BLaER1 treated with 17β-estradiol and CSF1 and Interleukin-3, amounts not matched to agents 10 nM and 100 nM (cell line): Measurements from ENCODE around the gene HNRNPU.

Experiments used
- H3K27ac ChIP-seq, 11 experiments: shearing (Covaris generic); formaldehyde crosslinking; 2 replicates each; pipeline ENCODE4 v1.8.1; 2022
- H3K27me3 ChIP-seq, 11 experiments: shearing (Covaris generic); formaldehyde crosslinking; 2 replicates each; pipeline ENCODE4 v1.8.1; 2022
- H3K36me3 ChIP-seq, 11 experiments: shearing (Covaris generic); formaldehyde crosslinking; 2 replicates each; pipeline ENCODE4 v1.8.1; 2022
- H3K4me1 ChIP-seq, 10 experiments: shearing (Covaris generic); formaldehyde crosslinking; 2 replicates each; pipeline ENCODE4 v1.8.1; 2022
- H3K4me2 ChIP-seq, 11 experiments: shearing (Covaris generic); formaldehyde crosslinking; 2 replicates each; pipeline ENCODE4 v1.8.1; 2022
- H3K4me3 ChIP-seq, 10 experiments: shearing (Covaris generic); formaldehyde crosslinking; 2 replicates each; pipeline ENCODE4 v1.8.1; 2022
- H3K9ac ChIP-seq, 11 experiments: shearing (Covaris generic); formaldehyde crosslinking; 2 replicates each; pipeline ENCODE4 v1.8.1; 2022
- H3K9me3 ChIP-seq, 11 experiments: shearing (Covaris generic); formaldehyde crosslinking; replicated peaks in 1 of 11; 2 replicates each; pipeline ENCODE4 v1.8.1; 2022
- H4K20me1 ChIP-seq, 11 experiments: shearing (Covaris generic); formaldehyde crosslinking; 2 replicates each; pipeline ENCODE4 v1.8.1; 2022
- Cebpa-rat ChIP-seq, 11 experiments: shearing (Covaris generic); IDR thresholded peaks; 2 replicates each; pipeline ENCODE4 v1.8.1; 2022

HNRNPU gene

DNA sequence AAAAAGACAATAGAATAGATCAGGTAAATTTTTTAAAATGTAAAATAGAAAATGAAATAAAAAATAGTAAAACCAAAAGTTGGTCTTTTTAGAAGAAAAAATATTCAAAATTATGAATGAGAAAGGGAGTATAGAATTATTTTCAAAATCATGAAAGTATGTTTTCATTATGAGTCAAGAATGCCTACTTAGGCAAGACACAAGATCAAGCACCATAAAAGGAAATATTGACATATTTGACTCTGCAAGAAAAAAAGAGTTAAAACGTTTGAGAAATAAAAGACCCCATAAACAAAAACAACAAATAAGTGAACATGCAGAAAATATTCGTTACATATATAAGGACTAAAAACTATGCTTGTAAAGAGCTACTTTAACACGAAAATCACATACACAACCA is 33.7 kb downstream of the HNRNPU start:
- H3K27me3 ChIP-seq = no peaks in the 10 kb centered on the region
- H4K20me1 ChIP-seq = no peaks in the 10 kb centered on the region
- H3K36me3 ChIP-seq = peaks cover 0 to 6% (median 0%) of the 10 kb centered on the region in 11 experiments; a peak in 2 of 22 replicates
- peaks cover 23 to 45% (median 38%) of the 10 kb centered on the region in 10 experiments for H3K4me1 ChIP-seq
- H3K9me3 ChIP-seq = peaks cover 0 to 6% (median 0%) of the 10 kb centered on the region in 11 experiments; a peak in 1 of 22 replicates
- no peak for TF ChIP-seq Cebpa-rat (IDR thresholded peaks at IDR 0.05)
- H3K27ac ChIP-seq = no peak overlapping the region
- no peak overlapping the region for H3K9ac ChIP-seq
- peak overlapping the region in 5 of 11 experiments; percentile 30 to 77 (median 57); a peak in 5 of 22 replicates for H3K4me2 ChIP-seq
- no peak overlapping the region for H3K4me3 ChIP-seq

DNA sequence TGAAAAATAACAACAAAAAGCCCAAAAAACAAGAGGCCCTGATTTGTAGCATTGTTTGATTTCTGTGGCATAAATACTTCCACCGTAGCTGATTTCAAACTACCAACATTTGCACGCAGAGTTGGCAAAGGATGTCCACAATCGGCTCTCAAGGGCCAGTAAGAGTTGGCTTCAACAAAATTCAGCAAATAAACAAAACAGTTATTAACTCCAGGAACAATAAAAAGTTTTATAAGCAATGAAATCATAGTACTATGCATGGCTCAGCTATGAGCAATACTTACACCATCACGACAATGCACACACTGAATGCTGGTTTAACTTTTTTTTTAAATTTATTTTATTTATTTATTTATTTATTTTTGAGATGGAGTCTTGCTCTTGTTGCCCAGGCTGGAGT is 37.6 kb downstream of the HNRNPU start:
- Histone ChIP-seq H3K9ac (no peak overlapping the region), H3K4me3 (no peak overlapping the region), H3K4me2 (no peak overlapping the region), H3K4me1 (peaks cover 12 to 25% (median 20%) of the 10 kb centered on the region in 10 experiments), H3K27me3 (no peaks in the 10 kb centered on the region), H4K20me1 (no peaks in the 10 kb centered on the region), H3K36me3 (peaks cover 0 to 6% (median 0%) of the 10 kb centered on the region in 11 experiments; a peak in 2 of 22 replicates), H3K9me3 (peaks cover 0 to 6% (median 0%) of the 10 kb centered on the region in 11 experiments; a peak in 1 of 22 replicates), H3K27ac (no peak overlapping the region)
- no peak for TF ChIP-seq Cebpa-rat (IDR thresholded peaks at IDR 0.05)

GRCh38 chr1:244822878-244823277 is 41.5 kb downstream of the HNRNPU start:
- no peak overlapping the region for H3K4me2 ChIP-seq
- H3K9me3 ChIP-seq = no peaks in the 10 kb centered on the region
- TF ChIP-seq Cebpa-rat (IDR thresholded peaks at IDR 0.05) = peak in 8 of 11 experiments; percentile 44 to 87 (median 51); a peak in 12 of 22 replicates
- H4K20me1 ChIP-seq = no peaks in the 10 kb centered on the region
- no peak overlapping the region for H3K27ac ChIP-seq
- no peak overlapping the region for H3K9ac ChIP-seq
- no peaks in the 10 kb centered on the region for H3K27me3 ChIP-seq
- no peak overlapping the region for H3K4me3 ChIP-seq
- H3K4me1 ChIP-seq = no peaks in the 10 kb centered on the region
- no peaks in the 10 kb centered on the region for H3K36me3 ChIP-seq

DNA sequence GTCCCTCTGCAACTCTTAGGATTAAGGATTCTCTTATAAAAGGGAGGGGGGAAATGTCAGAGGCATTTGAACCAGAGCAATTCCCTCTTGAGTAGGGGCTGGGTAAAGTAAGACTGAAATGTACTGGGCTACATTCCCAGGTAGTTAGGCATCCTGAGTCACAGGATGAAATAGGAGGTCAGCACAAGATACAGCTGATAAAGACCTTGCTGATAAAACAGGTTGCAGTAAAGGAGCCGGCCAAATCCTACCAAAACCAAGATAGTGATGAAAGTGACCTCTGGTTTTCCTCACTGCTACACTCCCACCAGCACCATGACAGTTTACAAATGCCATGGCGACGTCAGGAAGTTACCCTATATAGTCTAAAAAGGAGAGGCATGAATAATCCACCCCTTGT is 43.2 kb downstream of the HNRNPU start:
- Histone ChIP-seq H3K4me3 (no peak overlapping the region), H3K9ac (no peak overlapping the region), H3K27ac (no peak overlapping the region), H3K36me3 (no peaks in the 10 kb centered on the region), H3K27me3 (no peaks in the 10 kb centered on the region), H3K4me1 (peaks cover 0 to 4% (median 0%) of the 10 kb centered on the region in 10 experiments; a peak in 5 of 20 replicates), H3K4me2 (no peak overlapping the region), H3K9me3 (no peaks in the 10 kb centered on the region), H4K20me1 (no peaks in the 10 kb centered on the region)
- TF ChIP-seq Cebpa-rat (IDR thresholded peaks at IDR 0.05) = no peak

- TF ChIP-seq Cebpa-rat (IDR thresholded peaks at IDR 0.05) = no peak
- H3K9me3 ChIP-seq = no peaks in the 10 kb centered on the region
- H3K4me2 ChIP-seq = no peak overlapping the region
- H3K36me3 ChIP-seq = no peaks in the 10 kb centered on the region
- H4K20me1 ChIP-seq = no peaks in the 10 kb centered on the region
- H3K4me3 ChIP-seq = no peak overlapping the region
- H3K4me1 ChIP-seq = peaks cover 3 to 14% (median 9%) of the 10 kb centered on the region in 10 experiments; a peak in 16 of 20 replicates
- H3K27ac ChIP-seq = no peak overlapping the region
- no peak overlapping the region for H3K9ac ChIP-seq
- H3K27me3 ChIP-seq = no peaks in the 10 kb centered on the region
These were observed 44.2 kb downstream of the HNRNPU start for GRCh38 chr1:244820131-244820530.

- no peak for TF ChIP-seq Cebpa-rat (IDR thresholded peaks at IDR 0.05)
- Histone ChIP-seq H3K9me3 (no peaks in the 10 kb centered on the region), H3K36me3 (no peaks in the 10 kb centered on the region), H3K27ac (no peak overlapping the region), H3K4me1 (peaks cover 5 to 19% (median 11%) of the 10 kb centered on the region in 10 experiments; a peak in 16 of 20 replicates), H3K27me3 (no peaks in the 10 kb centered on the region), H3K4me2 (no peak overlapping the region), H3K4me3 (no peak overlapping the region), H3K9ac (no peak overlapping the region), H4K20me1 (no peaks in the 10 kb centered on the region)
These were observed 46.9 kb downstream of the HNRNPU start for GRCh38 chr1:244817415-244817894.

- Histone ChIP-seq H3K36me3 (no peaks in the 10 kb centered on the region), H3K27me3 (no peaks in the 10 kb centered on the region), H3K4me3 (no peak overlapping the region), H4K20me1 (no peaks in the 10 kb centered on the region), H3K27ac (peak overlapping the region in 6 of 11 experiments; percentile 1 to 62 (median 52); a peak in 9 of 22 replicates), H3K9me3 (no peaks in the 10 kb centered on the region), H3K4me1 (peaks cover 5 to 19% (median 11%) of the 10 kb centered on the region in 10 experiments; a peak in 16 of 20 replicates), H3K9ac (peak overlapping the region in 1 of 11 experiments; percentile 22; a peak in 2 of 22 replicates), H3K4me2 (peak overlapping the region; percentile 8 to 68 (median 44); a peak in 17 of 22 replicates)
- TF ChIP-seq Cebpa-rat (IDR thresholded peaks at IDR 0.05) = no peak
These were observed 48.7 kb downstream of the HNRNPU start for GRCh38 chr1:244815600-244816099.

DNA sequence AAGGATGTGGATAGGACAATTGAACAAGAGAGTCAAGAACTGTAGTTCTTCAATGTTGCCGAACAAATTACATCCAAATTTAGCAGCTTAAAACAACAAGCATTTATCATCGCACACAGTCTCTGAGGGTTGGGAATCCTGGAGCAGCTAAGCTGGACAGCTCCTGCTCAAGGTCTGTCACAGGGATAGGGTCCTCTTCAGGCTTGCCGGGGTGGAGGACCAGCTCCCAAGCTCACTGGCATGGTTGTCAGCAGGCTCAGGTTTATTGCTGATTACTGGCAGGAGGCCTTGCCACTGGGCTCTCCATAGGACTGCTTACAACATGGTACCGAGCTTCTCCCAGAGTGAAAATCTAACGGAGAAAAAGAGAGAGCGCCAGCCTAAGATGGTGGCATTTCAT is 51.0 kb downstream of the HNRNPU start:
- H3K27ac ChIP-seq = no peak overlapping the region
- peaks cover 0 to 3% (median 0%) of the 10 kb centered on the region in 11 experiments; a peak in 1 of 22 replicates for H3K9me3 ChIP-seq
- H4K20me1 ChIP-seq = no peaks in the 10 kb centered on the region
- no peak overlapping the region for H3K4me3 ChIP-seq
- no peaks in the 10 kb centered on the region for H3K27me3 ChIP-seq
- no peak overlapping the region for H3K4me2 ChIP-seq
- no peak overlapping the region for H3K9ac ChIP-seq
- H3K36me3 ChIP-seq = no peaks in the 10 kb centered on the region
- TF ChIP-seq Cebpa-rat (IDR thresholded peaks at IDR 0.05) = no peak
- H3K4me1 ChIP-seq = peaks cover 6 to 19% (median 11%) of the 10 kb centered on the region in 10 experiments; a peak in 16 of 20 replicates

DNA sequence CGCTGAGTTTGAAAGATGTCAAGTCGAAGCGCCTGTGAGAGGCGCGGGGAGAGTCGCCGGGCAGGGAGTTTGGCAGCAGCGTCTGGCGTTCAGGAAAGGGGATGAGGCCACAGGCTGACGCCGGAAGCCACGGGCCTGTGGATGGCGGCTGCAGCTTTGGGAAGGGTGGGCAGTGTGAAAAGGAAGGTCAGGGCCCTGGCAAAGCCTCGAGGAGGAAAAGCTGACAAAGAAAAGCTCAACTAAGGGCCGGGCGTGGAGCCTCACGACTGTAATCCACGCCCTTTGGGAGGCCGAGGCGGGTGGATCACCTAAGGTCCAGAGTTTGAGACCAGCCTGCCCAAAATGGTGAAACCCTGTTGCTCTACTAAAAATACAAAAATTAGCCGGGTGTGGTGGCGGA is 54.1 kb downstream of the HNRNPU start:
- no peak for TF ChIP-seq Cebpa-rat (IDR thresholded peaks at IDR 0.05)
- no peaks in the 10 kb centered on the region for H3K27me3 ChIP-seq
- H3K9me3 ChIP-seq = peaks cover 0 to 4% (median 0%) of the 10 kb centered on the region in 11 experiments; a peak in 1 of 22 replicates
- no peak overlapping the region for H3K4me2 ChIP-seq
- H3K4me1 ChIP-seq = peaks cover 4 to 27% (median 16%) of the 10 kb centered on the region in 10 experiments; a peak in 18 of 20 replicates
- no peak overlapping the region for H3K27ac ChIP-seq
- H3K36me3 ChIP-seq = no peaks in the 10 kb centered on the region
- H3K4me3 ChIP-seq = no peak overlapping the region
- H4K20me1 ChIP-seq = no peaks in the 10 kb centered on the region
- H3K9ac ChIP-seq = no peak overlapping the region
